ENCODE results near the gene ANKRD53.

DNA sequence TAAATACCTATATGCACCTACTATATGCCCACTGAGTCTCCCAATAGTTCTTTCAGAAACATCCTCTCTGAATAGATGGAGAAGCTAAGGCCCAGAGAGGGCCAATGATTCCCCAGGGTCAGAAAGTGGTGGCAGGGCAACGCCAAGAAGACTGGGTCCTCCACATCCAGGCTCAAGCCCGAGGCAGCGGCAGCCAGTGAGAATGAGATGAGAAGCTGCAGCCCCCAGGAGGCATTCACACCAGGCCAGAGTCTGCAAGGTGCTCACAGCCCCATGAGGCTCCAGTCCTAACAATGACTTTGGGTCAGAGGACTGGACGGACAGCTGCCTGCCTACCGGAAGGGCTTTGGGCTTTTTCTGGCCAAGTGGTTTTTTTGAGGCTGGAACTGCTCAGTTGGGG is 12.7 kb downstream of the ANKRD53 start:
- TF ChIP-seq, protein P1, sequence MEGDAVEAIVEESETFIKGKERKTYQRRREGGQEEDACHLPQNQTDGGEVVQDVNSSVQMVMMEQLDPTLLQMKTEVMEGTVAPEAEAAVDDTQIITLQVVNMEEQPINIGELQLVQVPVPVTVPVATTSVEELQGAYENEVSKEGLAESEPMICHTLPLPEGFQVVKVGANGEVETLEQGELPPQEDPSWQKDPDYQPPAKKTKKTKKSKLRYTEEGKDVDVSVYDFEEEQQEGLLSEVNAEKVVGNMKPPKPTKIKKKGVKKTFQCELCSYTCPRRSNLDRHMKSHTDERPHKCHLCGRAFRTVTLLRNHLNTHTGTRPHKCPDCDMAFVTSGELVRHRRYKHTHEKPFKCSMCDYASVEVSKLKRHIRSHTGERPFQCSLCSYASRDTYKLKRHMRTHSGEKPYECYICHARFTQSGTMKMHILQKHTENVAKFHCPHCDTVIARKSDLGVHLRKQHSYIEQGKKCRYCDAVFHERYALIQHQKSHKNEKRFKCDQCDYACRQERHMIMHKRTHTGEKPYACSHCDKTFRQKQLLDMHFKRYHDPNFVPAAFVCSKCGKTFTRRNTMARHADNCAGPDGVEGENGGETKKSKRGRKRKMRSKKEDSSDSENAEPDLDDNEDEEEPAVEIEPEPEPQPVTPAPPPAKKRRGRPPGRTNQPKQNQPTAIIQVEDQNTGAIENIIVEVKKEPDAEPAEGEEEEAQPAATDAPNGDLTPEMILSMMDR (IDR thresholded peaks at IDR 0.05; ENCODE audit: poor library complexity, severe bottlenecking) = no peak
- TF ChIP-seq POLR2AphosphoS5 (IDR thresholded peaks at IDR 0.05) (no peak), SMC3 (conservative IDR thresholded peaks at IDR 0.05; ENCODE audit: poor library complexity) (no peak), MXI1 (conservative IDR thresholded peaks at IDR 0.05; ENCODE audit: poor library complexity, severe bottlenecking) (no peak)

Measured in neural cell (in vitro differentiated cells).